ENCODE data around the gene TSC22D1.

Gene TSC22D1

GRCh38 chr13:44436589-44437337, 139.4 kb downstream of the TSC22D1 start:
- peak; percentile 87 for DNase-seq (ENCODE audit: low read depth)
- TF ChIP-seq CTCF (IDR thresholded peaks at IDR 0.05; ENCODE audit: low read depth, low read length, missing control alignments) = no peak
- peak overlapping the region; percentile 67 for H3K4me3 ChIP-seq (ENCODE audit: low read depth, low read length)
- in situ Hi-C loops (cut with HindIII; ENCODE audit: low sequenced_read_pairs) = loop anchor here (25.0 kb wide), 1 partner anchor 399 kb away; no protein-coding TSS in a partner anchor

- H3K4me3 ChIP-seq (ENCODE audit: low read depth, low read length) = peak overlapping the region; percentile 67
- in situ Hi-C loops (cut with HindIII; ENCODE audit: low sequenced_read_pairs) = loop anchor here (25.0 kb wide), 1 partner anchor 399 kb away; no protein-coding TSS in a partner anchor
- no peak for TF ChIP-seq CTCF (IDR thresholded peaks at IDR 0.05; ENCODE audit: low read depth, low read length, missing control alignments)
- DNase-seq (ENCODE audit: low read depth) = no peak
Observed at GRCh38 chr13:44435919-44436510, 140.1 kb downstream of the TSC22D1 start.

- TF ChIP-seq CTCF (IDR thresholded peaks at IDR 0.05; ENCODE audit: low read depth, low read length, missing control alignments) = no peak
- in situ Hi-C loops (cut with HindIII; ENCODE audit: low sequenced_read_pairs) = loop anchor here (25.0 kb wide), 1 partner anchor 398 kb away; no protein-coding TSS in a partner anchor
- DNase-seq (ENCODE audit: low read depth) = peak; percentile 98
Observed at GRCh38 chr13:44435142-44435918, 140.8 kb downstream of the TSC22D1 start.

GRCh38 chr13:44434766-44435141, 141.4 kb downstream of the TSC22D1 start:
- in situ Hi-C loops (cut with HindIII; ENCODE audit: low sequenced_read_pairs) = loop anchor here (25.0 kb wide), 1 partner anchor 397 kb away; no protein-coding TSS in a partner anchor
- TF ChIP-seq CTCF (IDR thresholded peaks at IDR 0.05; ENCODE audit: low read depth, low read length, missing control alignments) = no peak
- DNase-seq (ENCODE audit: low read depth) = no peak
- H3K4me3 ChIP-seq (ENCODE audit: low read depth, low read length) = peak overlapping the region; percentile 67

More at GRCh38 chr13:44435142-44435918, 140.8 kb downstream of the TSC22D1 start:
- H3K4me3 ChIP-seq (ENCODE audit: low read depth, low read length) = peak overlapping the region; percentile 67

GRCh38 chr13:44433863-44434765, 142.0 kb downstream of the TSC22D1 start:
- in situ Hi-C loops (cut with HindIII; ENCODE audit: low sequenced_read_pairs) = loop anchor here (25.0 kb wide), 1 partner anchor 397 kb away; no protein-coding TSS in a partner anchor
- no peak for TF ChIP-seq CTCF (IDR thresholded peaks at IDR 0.05; ENCODE audit: low read depth, low read length, missing control alignments)
- peak overlapping the region; percentile 67 for H3K4me3 ChIP-seq (ENCODE audit: low read depth, low read length)
- no peak for DNase-seq (ENCODE audit: low read depth)

Measured in astrocyte of the cerebellum (primary cell).